ENCODE results near the gene LIPN.

The LIPN gene

GRCh38 chr10:88765816-88766215, 6.0 kb downstream of the LIPN start:
- Histone ChIP-seq H3K9ac (ENCODE audit: low read length) (no peak overlapping the region), H3K9me2 (replicated peaks; ENCODE audit: insufficient read depth, low read length) (no peaks in the 10 kb centered on the region), H3K4me2 (ENCODE audit: low read depth, low read length, poor library complexity, severe bottlenecking) (no peak overlapping the region), H4K20me1 (ENCODE audit: low read depth, low read length) (no peaks in the 10 kb centered on the region), H3K9me3 (ENCODE audit: insufficient read depth, low read length) (no peaks in the 10 kb centered on the region), H3K27ac (ENCODE audit: low read depth, low read length) (no peak overlapping the region), H3K4me3 (ENCODE audit: insufficient read depth, low read length, poor library complexity, severe bottlenecking) (no peak overlapping the region), H3F3A (ENCODE audit: insufficient read depth) (no peaks in the 10 kb centered on the region), H3K27me3 (ENCODE audit: low read length) (no peaks in the 10 kb centered on the region), H2AFZ (ENCODE audit: low read depth, low read length, severe bottlenecking) (no peak overlapping the region), H3K79me2 (ENCODE audit: insufficient read depth, low read length) (no peaks in the 10 kb centered on the region), H3K36me3 (ENCODE audit: low read length) (no peaks in the 10 kb centered on the region)
- no peak for TF ChIP-seq EZH2phosphoT487 (conservative IDR thresholded peaks at IDR 0.05; ENCODE audit: low read length)

DNA sequence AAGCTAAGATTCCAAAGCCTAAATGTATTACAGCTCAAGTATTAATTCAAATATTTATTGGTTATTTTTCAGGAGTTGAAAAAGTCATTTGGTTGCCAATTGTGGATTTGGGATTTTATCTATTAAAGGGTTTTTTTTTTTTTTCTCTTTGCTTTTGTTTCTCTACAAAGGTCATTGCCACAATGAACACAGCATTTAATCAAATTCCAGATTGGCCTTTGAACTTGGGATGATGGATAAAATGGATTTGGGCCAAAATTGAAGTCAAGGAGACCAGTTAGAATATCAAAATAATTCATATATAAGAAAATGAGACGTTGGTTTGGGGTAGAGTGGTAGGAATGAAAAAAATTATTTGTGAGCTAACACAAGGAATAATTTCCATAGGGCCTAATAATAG, 9.6 kb downstream of the LIPN start:
- no peak overlapping the region for H3K27ac ChIP-seq (ENCODE audit: low read depth, low read length)
- H3K4me2 ChIP-seq (ENCODE audit: low read depth, low read length, poor library complexity, severe bottlenecking) = no peak overlapping the region
- H3F3A ChIP-seq (ENCODE audit: insufficient read depth) = no peaks in the 10 kb centered on the region
- H4K20me1 ChIP-seq (ENCODE audit: low read depth, low read length) = no peaks in the 10 kb centered on the region
- no peak overlapping the region for H3K4me3 ChIP-seq (ENCODE audit: insufficient read depth, low read length, poor library complexity, severe bottlenecking)
- H3K9me2 ChIP-seq (replicated peaks; ENCODE audit: insufficient read depth, low read length) = no peaks in the 10 kb centered on the region
- no peaks in the 10 kb centered on the region for H3K9me3 ChIP-seq (ENCODE audit: insufficient read depth, low read length)
- no peak overlapping the region for H2AFZ ChIP-seq (ENCODE audit: low read depth, low read length, severe bottlenecking)
- H3K36me3 ChIP-seq (ENCODE audit: low read length) = peaks cover 3% of the 10 kb centered on the region; the same call in 1 of the 2 replicates
- H3K27me3 ChIP-seq (ENCODE audit: low read length) = no peaks in the 10 kb centered on the region
- H3K79me2 ChIP-seq (ENCODE audit: insufficient read depth, low read length) = no peaks in the 10 kb centered on the region
- H3K9ac ChIP-seq (ENCODE audit: low read length) = no peak overlapping the region
- TF ChIP-seq EZH2phosphoT487 (conservative IDR thresholded peaks at IDR 0.05; ENCODE audit: low read length) (no peak), CTCF (IDR thresholded peaks at IDR 0.05; ENCODE audit: insufficient read depth, low read length, poor library complexity, severe bottlenecking) (no peak)

DNA sequence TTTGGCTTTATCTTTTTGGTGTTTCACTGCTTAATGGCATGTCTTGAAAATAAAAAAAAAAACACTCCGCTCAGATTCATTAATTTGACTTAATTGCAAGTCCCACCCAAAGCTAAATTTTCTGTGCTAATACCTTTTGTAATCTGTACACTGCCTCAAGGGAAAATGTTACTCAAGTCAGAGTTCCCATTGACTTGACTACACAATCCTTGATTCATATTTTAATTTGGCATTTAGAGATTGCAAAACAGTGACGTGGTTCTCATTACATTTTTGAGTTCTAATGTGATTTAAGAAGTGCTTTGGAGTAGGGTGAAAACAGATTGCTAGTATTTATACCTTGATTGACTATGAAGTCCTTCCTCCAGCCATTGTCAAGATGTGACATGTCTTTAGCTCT, 21.4 kb downstream of the LIPN start:
- Histone ChIP-seq H4K20me1 (ENCODE audit: low read depth, low read length) (no peaks in the 10 kb centered on the region), H2AFZ (ENCODE audit: low read depth, low read length, severe bottlenecking) (no peak overlapping the region), H3K9me2 (replicated peaks; ENCODE audit: insufficient read depth, low read length) (no peaks in the 10 kb centered on the region), H3K4me3 (ENCODE audit: insufficient read depth, low read length, poor library complexity, severe bottlenecking) (no peak overlapping the region), H3K36me3 (ENCODE audit: low read length) (no peaks in the 10 kb centered on the region), H3K79me2 (ENCODE audit: insufficient read depth, low read length) (no peaks in the 10 kb centered on the region), H3K9ac (ENCODE audit: low read length) (no peak overlapping the region), H3K27me3 (ENCODE audit: low read length) (no peaks in the 10 kb centered on the region), H3K9me3 (ENCODE audit: insufficient read depth, low read length) (no peaks in the 10 kb centered on the region), H3K27ac (ENCODE audit: low read depth, low read length) (no peak overlapping the region), H3K4me2 (ENCODE audit: low read depth, low read length, poor library complexity, severe bottlenecking) (no peak overlapping the region), H3F3A (ENCODE audit: insufficient read depth) (no peaks in the 10 kb centered on the region)
- TF ChIP-seq CTCF (IDR thresholded peaks at IDR 0.05; ENCODE audit: insufficient read depth, low read length, poor library complexity, severe bottlenecking) (no peak), EZH2phosphoT487 (conservative IDR thresholded peaks at IDR 0.05; ENCODE audit: low read length) (no peak)

- no peak overlapping the region for H3K27ac ChIP-seq (ENCODE audit: low read depth, low read length)
- no peak overlapping the region for H3K9ac ChIP-seq (ENCODE audit: low read length)
- no peak overlapping the region for H3K4me2 ChIP-seq (ENCODE audit: low read depth, low read length, poor library complexity, severe bottlenecking)
- no peak overlapping the region for H2AFZ ChIP-seq (ENCODE audit: low read depth, low read length, severe bottlenecking)
- H3K36me3 ChIP-seq (ENCODE audit: low read length) = no peaks in the 10 kb centered on the region
- H3K4me3 ChIP-seq (ENCODE audit: insufficient read depth, low read length, poor library complexity, severe bottlenecking) = no peak overlapping the region
- no peaks in the 10 kb centered on the region for H3K9me3 ChIP-seq (ENCODE audit: insufficient read depth, low read length)
- no peaks in the 10 kb centered on the region for H3F3A ChIP-seq (ENCODE audit: insufficient read depth)
- H3K9me2 ChIP-seq (replicated peaks; ENCODE audit: insufficient read depth, low read length) = no peaks in the 10 kb centered on the region
- TF ChIP-seq EZH2phosphoT487 (conservative IDR thresholded peaks at IDR 0.05; ENCODE audit: low read length) (no peak), CTCF (IDR thresholded peaks at IDR 0.05; ENCODE audit: insufficient read depth, low read length, poor library complexity, severe bottlenecking) (no peak)
- no peaks in the 10 kb centered on the region for H3K79me2 ChIP-seq (ENCODE audit: insufficient read depth, low read length)
- no peaks in the 10 kb centered on the region for H4K20me1 ChIP-seq (ENCODE audit: low read depth, low read length)
- H3K27me3 ChIP-seq (ENCODE audit: low read length) = no peaks in the 10 kb centered on the region
Measured at GRCh38 chr10:88782222-88782621, 22.4 kb downstream of the LIPN start.
